H54 (cell line): ENCODE data around the gene FOXL3.
"Not testable (repeated sequence)": the region's sequence is repeated elsewhere in the genome, so short reads cannot be mapped to it uniquely, and the experiment has no call there.

ENCODE experiments used
- DNase-seq: peaks from one replicate; pipeline ENCODE4 v3.0.0; 2011; ENCODE audit warnings: low spot score, mixed read lengths; ENCODE audit not compliant: insufficient read length
- FAIRE-seq: peaks from 3 replicates; lab custom pipeline; 2011; peaks lifted over from hg19 to GRCh38; lab: Jason Lieb, UNC
- POLR2A ChIP-seq: IDR thresholded peaks from 2 replicates; pipeline ENCODE4 v1.6.1; 2011; ENCODE audit warnings: low read depth, mild to moderate bottlenecking, low read length

The FOXL3 gene

DNA sequence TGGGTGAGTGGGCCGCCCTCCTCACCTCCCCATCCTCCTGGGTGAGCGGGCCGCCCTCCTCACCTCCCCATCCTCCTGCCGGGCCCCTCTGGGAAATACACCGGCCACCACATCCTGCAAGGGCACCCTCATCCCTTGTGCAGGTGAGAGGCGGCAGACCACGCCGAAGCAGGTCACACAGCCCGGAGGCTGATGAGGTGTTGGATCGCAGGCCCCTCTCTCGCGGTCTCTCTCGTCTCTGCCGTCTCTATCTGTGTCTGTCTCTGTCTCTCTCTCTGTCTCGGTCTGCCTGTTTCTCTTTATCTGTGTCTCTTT lies 30.8 kb upstream of the FOXL3 start:
- FAIRE-seq (no peak), DNase-seq (no peak)

DNA sequence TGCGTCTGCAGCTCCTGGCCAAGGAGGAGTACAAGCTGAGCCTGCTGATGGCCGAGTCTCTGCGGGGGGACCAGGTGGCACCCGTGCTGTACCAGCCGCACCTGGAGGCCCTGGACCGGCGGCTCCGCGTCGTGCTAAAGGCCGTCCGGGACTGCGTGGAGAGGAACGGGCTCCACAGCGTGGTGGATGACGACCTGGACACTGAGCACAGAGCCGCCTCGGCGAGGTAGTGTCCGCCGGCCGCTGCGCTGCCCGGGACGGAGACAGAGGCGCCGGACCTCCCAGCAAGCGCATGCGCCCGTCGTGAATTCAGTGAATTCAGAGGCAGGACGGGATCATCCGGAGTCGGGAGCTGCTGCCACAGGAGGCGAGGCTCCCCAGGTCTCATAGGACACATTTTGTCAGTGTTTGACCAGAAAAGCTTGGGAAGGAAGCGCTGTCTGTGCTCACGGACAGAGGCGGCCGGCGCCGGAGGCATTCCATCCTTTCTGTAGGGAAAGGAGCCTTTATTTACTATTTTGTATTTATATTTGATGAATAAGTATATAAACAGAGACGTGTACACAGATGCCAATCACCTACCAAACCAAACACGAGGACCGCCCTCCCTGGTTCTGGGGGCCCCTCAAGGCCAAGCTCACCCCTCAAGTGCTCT lies 30.1 kb upstream of the FOXL3 start:
- DNase-seq (no peak), FAIRE-seq (no peak)
- TF ChIP-seq POLR2A = no peak

More for the DNA sequence above, 30.8 kb upstream of the FOXL3 start:
- TF ChIP-seq POLR2A = no peak

DNA sequence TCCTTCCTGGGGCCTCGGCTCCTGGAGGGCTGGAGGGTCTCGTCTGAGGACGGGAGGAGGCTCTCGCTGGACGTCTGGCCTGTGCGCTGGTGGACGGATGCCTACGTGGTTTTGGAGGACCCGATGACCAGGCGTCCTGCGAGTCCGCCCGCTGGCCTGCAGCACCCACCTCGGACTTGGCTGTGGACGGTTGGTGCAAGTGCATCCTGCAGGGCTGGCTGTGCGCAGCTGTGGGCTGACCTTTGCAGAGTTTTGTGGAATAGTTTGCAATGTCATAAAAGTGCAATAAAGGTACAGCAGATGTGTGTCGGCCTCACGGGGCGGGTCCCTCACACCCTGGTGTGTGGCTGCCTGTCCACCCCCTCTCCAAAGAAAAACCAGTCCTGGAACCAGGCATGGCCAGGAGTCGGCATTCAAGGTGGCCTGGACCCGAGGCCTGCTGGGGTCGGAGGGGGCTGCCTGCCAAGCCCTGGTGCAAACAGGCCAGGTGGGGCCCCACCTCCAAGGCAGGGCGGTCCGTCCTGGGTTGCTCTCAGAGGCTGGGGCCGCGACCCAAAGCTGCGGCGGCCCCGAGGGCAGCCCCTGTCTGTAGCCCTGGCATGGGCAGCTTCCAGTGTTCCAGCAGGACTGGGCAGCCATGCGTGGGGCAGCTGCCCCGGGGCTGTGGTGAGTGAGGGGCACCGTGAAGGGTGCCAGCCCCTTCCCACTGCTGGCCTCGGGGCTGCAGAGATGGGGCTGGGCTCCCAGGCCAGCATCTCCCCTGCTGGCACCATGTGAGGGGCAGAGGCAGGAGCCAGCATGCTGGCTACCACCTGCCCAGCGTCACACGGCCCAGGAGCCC lies 29.3 kb upstream of the FOXL3 start:
- no peak for TF ChIP-seq POLR2A
- no peak for FAIRE-seq
- no peak for DNase-seq

DNA sequence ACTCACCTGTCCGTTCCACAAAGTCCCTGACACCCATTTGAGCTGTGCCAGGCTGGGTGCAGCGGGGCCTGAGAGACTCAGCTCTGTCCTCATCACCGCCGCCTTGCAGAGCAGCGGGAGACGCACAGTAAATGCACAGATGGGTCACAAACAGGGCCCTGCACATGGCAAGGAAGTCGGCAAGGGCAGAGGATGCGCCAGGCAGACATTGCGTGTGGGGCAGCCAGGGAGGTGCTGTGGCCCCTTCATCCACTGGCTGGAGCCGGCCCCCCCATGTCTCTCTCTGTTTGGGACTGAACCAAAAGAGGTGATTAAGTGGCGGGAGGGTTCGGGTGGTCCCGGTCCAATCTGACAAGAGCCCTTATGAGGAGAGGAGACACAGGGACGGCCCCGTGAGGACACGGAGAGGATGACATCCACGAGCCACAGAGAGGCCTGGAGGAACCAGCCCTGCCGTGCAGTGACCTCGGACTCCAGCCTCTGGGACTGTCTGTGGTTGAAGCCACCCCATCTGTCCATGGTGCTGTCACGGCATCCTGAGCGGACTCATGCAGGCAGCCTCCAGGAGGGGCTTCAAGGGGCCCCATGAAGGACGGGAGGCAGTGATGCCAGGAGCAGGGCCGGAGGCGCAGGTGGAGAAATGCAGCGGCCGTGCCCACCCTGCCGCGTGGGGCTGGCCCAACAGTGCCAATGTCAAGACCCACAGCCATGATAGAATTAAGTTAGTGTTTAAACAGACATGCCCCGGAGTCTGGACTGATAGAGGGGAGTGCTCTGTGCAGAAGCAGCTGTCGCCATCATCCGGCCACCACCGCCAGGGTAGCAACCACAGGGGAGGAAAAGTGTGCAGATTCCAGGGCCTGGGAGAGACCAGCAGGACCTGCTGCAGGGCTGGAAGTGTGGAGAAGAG lies 28.4 kb upstream of the FOXL3 start:
- TF ChIP-seq POLR2A = no peak
- DNase-seq (no peak), FAIRE-seq (no peak)

DNA sequence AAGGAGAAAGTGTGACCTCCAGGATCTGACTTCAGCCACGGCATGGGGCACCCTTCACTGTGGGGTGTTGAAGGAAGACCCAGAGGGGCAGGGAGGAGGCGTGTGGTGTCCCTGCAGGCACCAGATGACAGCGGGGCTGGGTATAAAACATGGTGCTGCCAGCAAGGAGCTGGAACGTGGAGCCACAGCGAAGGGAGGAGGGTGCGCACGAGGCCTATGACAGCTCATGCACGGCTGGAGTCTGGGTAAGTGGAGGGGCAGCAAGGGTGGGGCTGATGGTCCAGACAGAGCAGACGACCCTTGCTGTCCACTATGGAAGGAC lies 27.8 kb upstream of the FOXL3 start:
- FAIRE-seq = no peak

DNA sequence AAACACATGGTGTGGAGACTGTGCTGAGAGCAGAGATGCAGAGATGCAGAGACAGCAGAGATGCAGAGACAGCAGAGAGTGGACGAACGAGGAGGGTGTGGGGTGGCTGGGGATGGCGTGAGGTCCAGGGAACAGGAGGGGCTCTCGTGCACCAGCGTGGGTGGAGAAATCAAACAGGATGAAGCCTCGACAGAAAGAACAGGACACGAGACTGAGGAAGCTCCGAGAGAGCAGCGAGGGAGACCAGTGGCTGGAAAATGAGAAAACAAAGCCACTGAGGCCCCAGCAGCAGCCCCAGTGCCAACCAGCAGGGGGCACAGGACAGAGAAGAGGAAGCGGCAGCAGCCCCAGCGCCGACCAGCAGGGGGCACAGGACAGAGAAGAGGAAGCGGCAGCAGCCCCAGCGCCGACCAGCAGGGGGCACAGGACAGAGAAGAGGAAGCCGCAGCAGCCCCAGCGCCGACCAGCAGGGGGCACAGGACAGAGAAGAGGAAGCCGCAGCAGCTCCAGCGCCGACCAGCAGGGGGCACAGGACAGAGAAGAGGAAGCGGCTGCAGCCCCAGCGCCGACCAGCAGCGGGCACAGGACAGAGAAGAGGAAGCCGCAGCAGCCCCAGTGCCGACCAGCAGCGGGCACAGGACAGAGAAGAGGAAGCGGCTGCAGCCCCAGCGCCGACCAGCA lies 27.2 kb upstream of the FOXL3 start:
- not testable (repeated sequence) for DNase-seq, FAIRE-seq

More for the DNA sequence above, 27.8 kb upstream of the FOXL3 start:
- no peak for DNase-seq
- TF ChIP-seq POLR2A = no peak

DNA sequence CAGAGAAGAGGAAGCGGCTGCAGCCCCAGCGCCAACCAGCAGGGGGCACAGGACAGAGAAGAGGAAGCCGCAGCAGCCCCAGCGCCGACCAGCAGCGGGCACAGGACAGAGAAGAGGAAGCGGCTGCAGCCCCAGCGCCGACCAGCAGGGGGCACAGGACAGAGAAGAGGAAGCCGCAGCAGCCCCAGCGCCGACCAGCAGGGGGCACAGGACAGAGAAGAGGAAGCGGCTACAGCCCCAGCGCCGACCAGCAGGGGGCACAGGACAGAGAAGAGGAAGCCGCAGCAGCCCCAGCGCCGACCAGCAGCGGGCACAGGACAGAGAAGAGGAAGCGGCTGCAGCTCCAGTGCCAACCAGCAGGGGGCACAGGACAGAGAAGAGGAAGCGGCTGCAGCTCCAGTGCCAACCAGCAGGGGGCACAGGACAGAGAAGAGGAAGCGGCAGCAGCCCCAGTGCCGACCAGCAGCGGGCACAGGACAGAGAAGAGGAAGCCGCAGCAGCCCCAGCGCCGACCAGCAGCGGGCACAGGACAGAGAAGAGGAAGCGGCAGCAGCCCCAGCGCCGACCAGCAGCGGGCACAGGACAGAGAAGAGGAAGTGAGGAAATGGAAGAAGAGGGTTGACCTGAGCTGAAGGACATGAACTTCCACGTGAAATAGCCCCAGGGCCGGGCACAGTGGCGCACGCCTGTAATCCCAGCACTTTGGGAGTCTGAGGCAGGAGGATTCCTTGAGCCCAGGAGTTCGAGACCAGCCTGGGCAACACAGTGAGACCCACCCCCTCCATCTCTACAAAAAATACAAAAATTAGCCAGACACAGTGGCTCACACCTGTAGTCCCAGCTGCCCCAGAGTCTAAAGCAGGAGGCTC lies 26.3 kb upstream of the FOXL3 start:
- not testable (repeated sequence) for DNase-seq, FAIRE-seq

DNA sequence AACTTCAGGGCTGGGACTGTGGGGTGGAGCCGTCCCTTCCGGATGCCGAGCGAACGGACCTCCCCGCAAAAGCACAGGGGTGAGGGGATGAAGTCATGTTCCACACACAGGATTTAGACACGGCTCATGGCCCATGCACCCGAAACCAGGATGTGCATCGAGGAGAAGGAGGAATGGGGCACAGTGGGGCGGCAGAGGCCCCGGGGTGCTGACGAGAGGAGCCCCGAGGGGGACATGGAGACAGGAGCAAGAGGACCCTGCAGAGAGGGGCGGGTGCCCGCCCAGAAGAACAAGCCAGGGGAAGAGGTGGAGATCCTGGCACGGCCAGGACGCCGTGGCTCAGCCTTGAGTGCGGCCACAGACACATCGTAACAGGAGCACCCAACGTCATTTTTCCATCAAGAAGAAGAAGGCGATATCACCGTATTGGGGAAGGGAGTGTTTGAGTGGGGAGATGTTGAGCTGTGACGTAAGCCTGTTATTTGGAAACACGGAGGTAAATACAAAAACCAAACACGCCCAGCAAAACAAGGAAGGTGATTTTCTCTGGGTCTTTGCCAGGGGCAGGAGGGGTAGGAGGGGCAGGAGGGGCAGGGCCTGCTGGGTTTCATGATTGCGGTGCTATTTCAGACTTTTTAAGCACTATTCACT lies 25.3 kb upstream of the FOXL3 start:
- DNase-seq (no peak), FAIRE-seq (no peak)
- TF ChIP-seq POLR2A = no peak

DNA sequence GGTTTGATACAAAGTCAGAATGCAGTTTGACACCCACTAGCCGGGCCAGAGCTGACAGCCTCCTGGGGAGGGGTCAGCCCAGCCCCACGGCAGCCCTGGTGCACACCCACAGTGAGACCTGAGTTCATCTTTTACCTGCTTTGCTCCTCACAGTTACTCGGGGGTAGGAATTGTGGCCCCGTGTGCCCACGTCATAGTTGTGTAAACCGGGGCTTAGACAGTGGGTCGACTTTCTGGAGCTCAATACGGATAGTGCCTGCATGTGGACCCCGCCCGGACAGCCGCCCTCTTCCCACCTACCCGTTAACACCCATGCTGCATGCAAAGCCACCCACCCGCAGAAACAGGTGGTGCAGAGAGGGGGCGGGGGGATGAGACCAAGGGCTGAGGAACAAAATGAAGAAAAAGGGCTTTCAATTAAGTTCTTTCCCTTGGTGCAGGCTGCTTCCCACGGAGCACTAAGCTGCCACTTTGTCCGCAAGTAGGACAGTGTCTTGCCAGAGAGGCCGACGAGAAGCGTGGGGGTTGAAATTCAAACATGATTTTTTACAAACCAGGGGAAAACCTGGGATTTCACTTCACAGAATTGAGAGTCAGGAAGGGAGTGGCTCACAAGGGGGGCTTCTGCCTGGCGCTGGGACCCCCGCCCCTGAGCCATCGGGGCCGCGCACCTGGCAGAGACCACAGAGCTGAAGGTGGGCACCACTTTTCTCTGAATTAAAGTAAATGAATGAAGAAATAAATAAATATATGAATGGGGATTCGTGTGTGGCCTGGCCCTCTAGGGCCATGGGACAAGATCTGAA lies 24.6 kb upstream of the FOXL3 start:
- TF ChIP-seq POLR2A = no peak
- FAIRE-seq = no peak
- no peak for DNase-seq

DNA sequence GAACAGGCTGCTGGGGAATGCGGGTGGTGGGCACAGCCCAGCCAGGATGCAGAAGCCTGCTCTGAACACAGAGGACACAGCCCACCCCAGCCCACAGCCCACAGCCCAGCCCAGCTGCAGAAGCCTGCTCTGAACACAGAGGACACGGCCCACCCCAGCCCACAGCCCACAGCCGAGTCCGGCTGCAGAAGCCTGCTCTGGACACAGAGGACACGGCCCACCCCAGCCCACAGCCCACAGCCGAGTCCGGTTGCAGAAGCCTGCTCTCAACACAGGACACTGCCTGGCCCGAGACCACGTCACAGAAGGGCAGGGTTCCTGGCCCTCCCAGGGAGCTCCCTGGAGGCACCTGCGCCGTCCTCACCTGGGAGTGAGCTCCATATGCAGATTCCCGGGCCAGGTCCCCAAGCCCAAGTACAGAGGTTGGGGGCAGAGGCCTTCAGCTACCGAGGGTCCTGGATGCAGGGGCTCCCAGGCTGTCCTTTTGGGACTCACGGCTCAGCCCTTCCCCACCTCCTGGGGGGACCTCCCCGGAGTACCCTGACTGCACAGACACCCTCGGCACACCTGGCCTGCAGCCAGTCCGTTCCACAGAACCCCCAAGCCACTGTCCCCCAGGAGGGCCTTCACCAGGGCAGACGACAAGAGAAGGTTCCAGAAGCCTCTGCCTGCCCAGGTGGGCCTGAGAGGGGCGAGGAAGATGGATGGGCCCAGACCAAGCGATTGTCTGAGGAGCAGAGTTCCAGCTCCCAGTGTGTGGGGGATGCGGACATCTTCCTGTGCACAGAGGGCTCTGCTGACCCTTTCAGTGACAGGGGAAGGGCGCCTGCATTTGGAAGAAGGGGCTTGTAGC lies 23.7 kb upstream of the FOXL3 start:
- no peak for TF ChIP-seq POLR2A
- FAIRE-seq = no peak
- no peak for DNase-seq
